Purkinje cell (primary cell): ENCODE data around the gene SPCS1. TPM values are rescaled to one million over a fixed set of nuclear protein-coding genes. Genes with fewer than 3 reads are reported as not detected.

Source experiments
- polyA plus RNA-seq: library from polyadenylated mRNA; unstranded; fragments of >200 nt; fragmentation: Nextera tagmentation; gene quantifications from 2 replicates; pipeline ENCODE4 v1.2.1, GENCODE V29; 2014

SPCS1 gene
- 1,299 and 1,545 TPM in 2 replicates for polyA plus RNA-seq

DNA sequence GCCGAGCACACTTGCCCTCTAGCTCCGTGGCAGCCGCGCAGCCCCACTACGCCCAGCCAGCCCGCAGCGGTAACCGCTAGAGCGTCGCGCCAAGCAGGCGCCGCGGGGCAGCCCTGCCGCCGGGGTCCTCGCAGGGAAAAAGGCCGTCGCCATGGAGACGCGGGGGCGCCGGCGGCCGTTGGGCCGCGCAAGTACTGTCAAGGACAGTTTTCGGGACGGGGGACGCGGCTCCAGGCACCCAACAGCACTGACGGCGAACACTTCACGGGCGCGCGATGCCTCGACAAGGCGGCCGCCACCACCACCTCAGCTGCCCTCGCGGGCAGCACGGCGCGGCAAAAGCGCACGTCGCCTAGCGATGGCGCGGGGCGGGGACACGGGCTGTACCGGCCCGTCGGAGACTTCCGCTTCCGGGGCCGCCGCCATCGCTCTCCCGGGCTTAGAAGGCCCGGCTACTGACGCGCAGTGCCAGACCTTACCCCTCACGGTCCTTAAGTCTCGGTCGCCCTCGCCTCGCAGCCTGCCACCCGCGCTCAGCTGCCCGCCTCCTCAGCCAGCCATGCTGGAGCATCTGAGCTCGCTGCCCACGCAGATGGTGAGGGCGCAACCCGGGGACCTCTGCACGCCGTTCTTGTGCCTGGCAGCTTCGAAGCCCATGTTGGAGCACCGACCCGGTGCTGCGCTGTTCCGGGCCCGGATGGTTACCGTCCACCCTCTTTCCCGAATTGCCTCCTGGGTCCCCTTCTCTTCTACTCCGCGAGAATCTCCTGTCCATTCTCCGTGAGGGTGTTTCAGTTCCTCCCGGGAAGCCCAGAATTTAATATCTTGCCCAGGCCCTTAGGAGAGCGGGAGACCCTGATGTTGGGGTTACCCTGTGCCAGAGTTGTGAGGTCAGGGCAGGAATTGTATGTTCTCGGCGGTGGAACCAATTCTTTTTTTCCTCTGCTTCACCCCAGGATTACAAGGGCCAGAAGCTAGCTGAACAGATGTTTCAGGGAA lies at the start of gene SPCS1, which contains the start of gene GLT8D1:
Gene SPCS1 (plus strand): TSS at position 419 of the 999 bp plus-strand sequence. CDS start 141 bp downstream, at position 560.
Gene GLT8D1 (minus strand): TSS at position 104 of the 999 bp plus-strand sequence. CDS start 5,331 bp downstream, outside the sequence.

DNA sequence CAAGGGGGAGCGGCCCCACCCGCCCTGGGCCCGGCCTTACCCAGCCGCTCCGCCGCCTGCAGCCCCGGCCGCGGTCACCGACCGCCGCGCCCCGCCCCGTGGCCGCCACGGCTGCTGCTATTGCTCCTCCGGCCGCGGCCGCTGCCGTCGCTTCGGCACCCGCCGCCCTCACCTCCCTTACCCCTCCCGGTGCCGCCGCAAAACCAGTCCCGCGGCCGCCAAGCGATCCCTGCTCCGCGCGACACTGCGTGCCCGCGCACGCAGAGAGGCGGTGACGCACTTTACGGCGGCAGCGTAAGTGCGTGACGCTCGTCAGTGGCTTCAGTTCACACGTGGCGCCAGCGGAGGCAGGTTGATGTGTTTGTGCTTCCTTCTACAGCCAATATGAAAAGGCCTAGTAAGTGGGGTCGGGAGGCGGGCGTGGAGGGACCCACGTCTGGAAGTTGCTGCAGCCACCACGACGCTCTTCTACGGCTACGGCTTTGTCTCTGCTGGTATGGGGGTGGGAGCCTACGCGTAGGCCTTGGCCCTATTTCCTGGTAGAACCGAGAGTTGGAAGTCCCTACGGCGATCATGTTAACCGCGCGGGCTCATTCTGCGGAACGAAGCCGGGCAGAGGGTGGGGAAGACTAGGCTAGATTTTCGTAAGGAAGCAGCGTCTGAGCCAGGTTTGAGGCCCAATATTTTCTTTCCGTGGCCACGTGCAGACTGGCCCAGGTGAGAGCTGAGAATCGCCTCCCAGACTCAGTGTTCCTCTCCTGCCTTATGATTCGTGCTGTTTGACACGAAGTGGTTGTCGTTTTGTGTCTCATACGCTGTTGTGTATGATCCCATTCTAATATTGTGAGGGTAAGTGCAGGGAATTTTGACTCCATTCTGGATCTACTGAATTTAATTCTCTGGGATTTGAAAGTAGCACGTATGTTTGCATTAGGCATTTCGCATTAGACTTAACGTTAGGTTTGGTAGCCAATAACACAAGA lies 19.9 kb upstream of the SPCS1 start, which contains the start of the genes GNL3 and PBRM1:
Gene GNL3 (plus strand): TSS at position 324 of the 983 bp plus-strand sequence. CDS start 61 bp downstream, at position 385.
Gene PBRM1 (minus strand): TSS at position 205 of the 983 bp plus-strand sequence.

Other genes starting within 250 kb of the SPCS1 start
- gene STAB1, start 210.8 kb upstream of the SPCS1 start, polyA plus RNA-seq: not detected in 2 replicates
- gene NT5DC2, start 172.2 kb upstream of the SPCS1 start, polyA plus RNA-seq: 0.76 and 3.4 TPM in 2 replicates
- 39.2 and 65.0 TPM in 2 replicates for gene UQCC5, start 169.5 kb upstream of the SPCS1 start, polyA plus RNA-seq
- 10.5 and 16.0 TPM in 2 replicates for gene PBRM1, start 20.2 kb upstream of the SPCS1 start, polyA plus RNA-seq
- 103 and 104 TPM in 2 replicates for gene GNL3, start 20.1 kb upstream of the SPCS1 start, polyA plus RNA-seq
- gene GLT8D1, start 315 bp upstream of the SPCS1 start, polyA plus RNA-seq: 39.4 and 60.3 TPM in 2 replicates
- gene NEK4, start 64.8 kb downstream of the SPCS1 start, polyA plus RNA-seq: 3.9 and 8.5 TPM in 2 replicates
- not detected in 2 replicates for gene ITIH1, start 71.5 kb downstream of the SPCS1 start, polyA plus RNA-seq
- gene ITIH3, start 88.7 kb downstream of the SPCS1 start, polyA plus RNA-seq: not detected in 2 replicates
- 0.39 and 2.6 TPM in 2 replicates for gene ITIH4, start 124.6 kb downstream of the SPCS1 start, polyA plus RNA-seq
- 4.2 and 7.6 TPM in 2 replicates for gene MUSTN1, start 128.9 kb downstream of the SPCS1 start, polyA plus RNA-seq
- 1.6 and 1.8 TPM in 2 replicates for gene STIMATE, start 191.4 kb downstream of the SPCS1 start, polyA plus RNA-seq